Measurements from ENCODE around the gene OR11A1. TPM values are rescaled to one million over a fixed set of nuclear protein-coding genes. Genes with fewer than 3 reads are reported as not detected.

The OR11A1 gene
- polyA plus RNA-seq, 3 donors from 2014 or later: not detected

DNA sequence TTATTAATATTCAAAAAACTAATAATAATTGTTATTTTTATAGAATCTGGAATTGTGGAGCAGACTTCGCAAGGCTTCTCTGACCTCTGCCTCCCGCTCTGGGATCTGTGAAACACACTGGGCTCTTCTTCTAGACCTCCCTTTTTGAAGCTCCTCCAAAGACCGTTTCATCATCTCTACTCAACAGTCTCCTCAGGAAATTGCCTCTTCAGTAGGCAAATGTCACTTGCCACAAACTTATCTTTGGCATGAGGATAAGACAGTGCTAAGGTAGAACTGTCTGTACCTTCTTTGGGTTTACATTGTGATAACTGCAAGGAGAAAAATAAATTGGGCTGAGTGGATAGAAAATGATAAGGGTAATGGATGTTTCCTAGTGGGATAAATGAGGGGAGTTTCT, 33.2 kb upstream of the OR11A1 start:
- no peak for DNase-seq
- Mint-ChIP-seq H3K27me3 (ENCODE audit: low read depth in 3 of 3) (peaks cover 5 to 10% (median 5%) of the 10 kb centered on the region in 3 donors), H3K36me3 (no peaks in the 10 kb centered on the region), H3K9me3 (no peaks in the 10 kb centered on the region), H3K4me1 (no peaks in the 10 kb centered on the region), H3K27ac (no peak overlapping the region), H3K4me3 (no peak overlapping the region)

DNA sequence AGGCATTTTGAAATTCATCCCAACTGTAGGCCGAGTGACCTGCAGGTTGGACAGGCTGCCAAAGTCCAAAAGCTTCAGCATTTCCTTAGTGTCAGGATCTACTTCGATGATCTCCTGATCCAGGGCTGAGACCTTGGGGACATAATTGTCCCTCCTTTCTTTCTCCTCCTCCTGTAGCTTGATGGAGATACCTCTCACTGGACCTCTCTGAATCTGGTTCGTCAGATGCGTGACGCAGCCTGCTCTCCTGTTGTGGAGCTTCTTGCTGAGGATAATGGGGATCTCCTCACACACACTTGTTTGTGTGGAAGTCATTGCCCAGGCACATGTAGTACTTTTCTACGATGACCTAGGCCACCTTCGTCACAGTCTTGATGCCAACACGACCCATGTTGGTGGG, 32.4 kb upstream of the OR11A1 start:
- peaks cover 5 to 7% (median 5%) of the 10 kb centered on the region in 3 donors for H3K27me3 Mint-ChIP-seq (ENCODE audit: low read depth in 3 of 3)
- H3K4me1 Mint-ChIP-seq: no peaks in the 10 kb centered on the region
- no peak overlapping the region for H3K27ac Mint-ChIP-seq
- no peak for DNase-seq
- no peaks in the 10 kb centered on the region for H3K9me3 Mint-ChIP-seq
- no peak overlapping the region for H3K4me3 Mint-ChIP-seq
- no peaks in the 10 kb centered on the region for H3K36me3 Mint-ChIP-seq

DNA sequence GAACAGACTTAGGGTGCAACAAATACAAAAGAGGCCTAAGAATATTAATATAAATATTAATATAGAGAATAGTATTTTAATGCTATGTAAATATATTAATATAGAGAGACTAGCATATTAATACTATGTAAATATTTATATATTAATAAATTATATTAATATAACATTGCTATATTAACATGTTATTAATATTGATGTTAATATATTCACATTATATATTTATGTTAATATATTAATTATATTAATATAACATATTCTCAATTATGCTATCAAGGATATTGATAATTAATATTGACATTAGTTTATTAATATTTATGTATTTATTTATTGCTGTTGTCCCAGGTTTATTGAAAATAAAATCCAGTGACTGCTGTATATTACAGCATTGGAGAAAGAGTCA, 32.0 kb upstream of the OR11A1 start:
- Mint-ChIP-seq H3K27me3 (ENCODE audit: low read depth in 3 of 3) (peaks cover 5 to 7% (median 5%) of the 10 kb centered on the region in 3 donors), H3K27ac (no peak overlapping the region), H3K9me3 (no peaks in the 10 kb centered on the region), H3K4me1 (no peaks in the 10 kb centered on the region), H3K36me3 (no peaks in the 10 kb centered on the region), H3K4me3 (no peak overlapping the region)
- DNase-seq: no peak

DNA sequence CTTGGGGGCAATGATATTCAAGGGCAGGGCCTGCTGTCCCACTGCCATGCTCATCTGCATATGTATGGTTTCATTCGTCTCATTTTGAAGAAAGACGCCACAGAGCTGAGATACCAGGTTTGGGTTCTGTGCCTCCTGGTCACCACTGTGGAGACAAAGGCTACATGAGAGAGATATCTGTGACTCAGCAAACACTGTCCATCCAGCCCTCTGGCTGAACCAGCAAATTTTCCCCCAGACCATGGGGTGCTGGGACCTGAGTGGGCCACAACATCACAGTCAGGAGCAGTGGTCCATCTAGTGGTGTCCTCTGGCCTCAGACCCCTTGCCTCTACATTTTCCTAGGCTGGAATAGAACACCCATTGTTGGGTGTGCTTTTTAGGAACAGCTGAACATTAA, 30.8 kb upstream of the OR11A1 start, which contains the start of gene MAS1L:
MAS1L (minus strand) TSS at position 297 of the 400 bp plus-strand sequence; CDS start at position 243, 54 bp downstream.
- no peak within 1 kb of the TSS for H3K27ac Mint-ChIP-seq
- no peaks in the 10 kb centered on the region for H3K36me3 Mint-ChIP-seq
- H3K4me3 Mint-ChIP-seq: no peak within 1 kb of the TSS
- DNase-seq: no peak
- peaks cover 5% of the 10 kb centered on the region in 3 donors for H3K27me3 Mint-ChIP-seq (ENCODE audit: low read depth in 3 of 3)
- H3K4me1 Mint-ChIP-seq: no peaks in the 10 kb centered on the region
- H3K9me3 Mint-ChIP-seq: peaks cover 0 to 1% (median 0%) of the 10 kb centered on the region in 6 donors

GRCh38 chr6:29487131-29487530, 30.3 kb upstream of the OR11A1 start:
- Mint-ChIP-seq H3K4me3 (no peak overlapping the region), H3K27ac (no peak overlapping the region), H3K27me3 (ENCODE audit: low read depth in 3 of 3) (peaks cover 4 to 9% (median 5%) of the 10 kb centered on the region in 3 donors), H3K4me1 (no peaks in the 10 kb centered on the region), H3K9me3 (peaks cover 0 to 3% (median 0%) of the 10 kb centered on the region in 6 donors), H3K36me3 (no peaks in the 10 kb centered on the region)
- DNase-seq: no peak

GRCh38 chr6:29486577-29486976, 29.7 kb upstream of the OR11A1 start:
- DNase-seq: no peak
- H3K27me3 Mint-ChIP-seq (ENCODE audit: low read depth in 3 of 3): peaks cover 4 to 14% (median 5%) of the 10 kb centered on the region in 3 donors
- no peak overlapping the region for H3K4me3 Mint-ChIP-seq
- no peaks in the 10 kb centered on the region for H3K36me3 Mint-ChIP-seq
- H3K27ac Mint-ChIP-seq: no peak overlapping the region
- peaks cover 0 to 3% (median 0%) of the 10 kb centered on the region in 6 donors for H3K9me3 Mint-ChIP-seq
- no peaks in the 10 kb centered on the region for H3K4me1 Mint-ChIP-seq

- DNase-seq: no peak
- no peak overlapping the region for H3K27ac Mint-ChIP-seq
- no peaks in the 10 kb centered on the region for H3K4me1 Mint-ChIP-seq
- no peaks in the 10 kb centered on the region for H3K36me3 Mint-ChIP-seq
- peaks cover 0 to 3% (median 0%) of the 10 kb centered on the region in 6 donors for H3K9me3 Mint-ChIP-seq
- H3K27me3 Mint-ChIP-seq (ENCODE audit: low read depth in 3 of 3): peaks cover 3 to 22% (median 5%) of the 10 kb centered on the region in 3 donors
- no peak overlapping the region for H3K4me3 Mint-ChIP-seq
Observed at GRCh38 chr6:29483735-29484134, 26.9 kb upstream of the OR11A1 start.

GRCh38 chr6:29483186-29483585, 26.3 kb upstream of the OR11A1 start:
- H3K4me1 Mint-ChIP-seq: no peaks in the 10 kb centered on the region
- no peak overlapping the region for H3K27ac Mint-ChIP-seq
- peaks cover 3 to 22% (median 6%) of the 10 kb centered on the region in 3 donors for H3K27me3 Mint-ChIP-seq (ENCODE audit: low read depth in 3 of 3)
- no peak for DNase-seq
- H3K36me3 Mint-ChIP-seq: no peaks in the 10 kb centered on the region
- no peak overlapping the region for H3K4me3 Mint-ChIP-seq
- H3K9me3 Mint-ChIP-seq: peaks cover 0 to 3% (median 0%) of the 10 kb centered on the region in 6 donors

DNA sequence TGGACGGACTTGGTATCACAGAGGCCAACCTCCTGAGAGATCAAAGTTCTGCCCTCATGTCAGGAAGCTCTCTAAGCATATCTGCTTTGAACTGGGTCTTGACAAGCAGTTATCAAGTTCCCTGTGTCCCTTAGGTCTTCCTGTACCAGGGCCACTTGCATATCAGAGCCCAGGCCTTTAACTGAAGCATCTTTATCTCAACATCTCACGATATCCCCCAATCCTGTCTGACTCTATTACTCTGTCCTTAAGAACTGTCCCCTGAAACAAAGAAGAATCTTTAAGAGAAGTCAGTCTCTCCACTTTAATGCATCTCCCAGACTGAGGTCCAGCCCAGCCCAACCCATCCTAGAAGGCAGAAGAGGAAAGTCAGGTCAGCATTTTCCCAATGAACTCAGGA, 22.7 kb upstream of the OR11A1 start:
- Mint-ChIP-seq H3K9me3 (peaks cover 0 to 3% (median 0%) of the 10 kb centered on the region in 6 donors), H3K4me3 (no peak overlapping the region), H3K27me3 (ENCODE audit: low read depth in 3 of 3) (peaks cover 0 to 19% (median 2%) of the 10 kb centered on the region in 3 donors), H3K36me3 (no peaks in the 10 kb centered on the region), H3K4me1 (no peaks in the 10 kb centered on the region), H3K27ac (no peak overlapping the region)
- DNase-seq: no peak

DNA sequence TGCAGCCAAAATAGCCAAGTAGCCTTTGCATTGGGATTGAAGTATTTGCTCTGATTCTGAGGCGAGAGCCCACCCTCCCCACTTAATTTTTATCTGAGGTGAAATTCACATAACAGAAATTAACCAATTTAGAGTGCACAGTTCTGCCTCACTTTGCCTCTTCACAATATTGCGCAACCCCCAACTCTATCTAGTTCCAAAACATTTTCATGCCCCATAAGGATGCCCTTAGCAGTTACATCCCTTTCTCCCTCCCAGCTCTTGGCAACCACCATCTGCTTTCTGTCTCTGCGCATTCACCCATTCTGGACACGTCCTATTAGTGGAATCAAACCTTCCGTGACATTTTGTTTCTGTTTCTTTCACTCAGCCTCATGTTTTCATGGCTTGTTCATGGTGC, 21.9 kb upstream of the OR11A1 start:
- peaks cover 0 to 3% (median 0%) of the 10 kb centered on the region in 6 donors for H3K9me3 Mint-ChIP-seq
- no peak for DNase-seq
- H3K36me3 Mint-ChIP-seq: no peaks in the 10 kb centered on the region
- no peaks in the 10 kb centered on the region for H3K4me1 Mint-ChIP-seq
- peaks cover 0 to 19% (median 2%) of the 10 kb centered on the region in 3 donors for H3K27me3 Mint-ChIP-seq (ENCODE audit: low read depth in 3 of 3)
- H3K27ac Mint-ChIP-seq: no peak overlapping the region
- H3K4me3 Mint-ChIP-seq: no peak overlapping the region

DNA sequence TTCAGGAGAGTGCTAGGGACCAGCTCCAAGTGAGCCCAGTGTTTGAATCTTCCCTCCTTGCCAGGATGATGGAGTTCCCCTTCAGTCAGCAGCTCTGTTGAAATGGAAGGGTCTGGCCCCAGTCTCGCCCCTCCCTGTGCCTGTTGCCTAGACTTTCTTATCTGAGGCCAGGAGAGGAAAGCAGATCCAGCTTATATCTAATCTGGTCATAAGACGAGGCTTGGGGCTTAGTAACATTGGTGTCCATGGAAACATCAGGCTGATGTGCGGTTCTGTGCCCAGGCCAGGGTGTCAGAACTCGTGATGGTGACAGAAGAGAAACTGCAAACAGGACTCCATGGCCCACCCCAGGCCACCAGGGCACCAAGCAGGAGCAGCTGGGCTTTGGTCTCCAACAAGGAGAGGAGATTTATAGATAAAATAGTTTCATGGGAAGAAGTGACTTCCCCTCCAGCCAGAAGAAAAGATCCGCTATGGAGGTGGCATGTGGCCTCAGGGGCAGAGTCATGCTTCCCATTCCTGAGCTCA, 21.1 kb upstream of the OR11A1 start:
- Mint-ChIP-seq H3K27ac (no peak overlapping the region), H3K36me3 (no peaks in the 10 kb centered on the region), H3K4me3 (no peak overlapping the region), H3K9me3 (peaks cover 0 to 3% (median 0%) of the 10 kb centered on the region in 6 donors), H3K27me3 (ENCODE audit: low read depth in 3 of 3) (peaks cover 0 to 19% (median 2%) of the 10 kb centered on the region in 3 donors), H3K4me1 (no peaks in the 10 kb centered on the region)
- DNase-seq: no peak

DNA sequence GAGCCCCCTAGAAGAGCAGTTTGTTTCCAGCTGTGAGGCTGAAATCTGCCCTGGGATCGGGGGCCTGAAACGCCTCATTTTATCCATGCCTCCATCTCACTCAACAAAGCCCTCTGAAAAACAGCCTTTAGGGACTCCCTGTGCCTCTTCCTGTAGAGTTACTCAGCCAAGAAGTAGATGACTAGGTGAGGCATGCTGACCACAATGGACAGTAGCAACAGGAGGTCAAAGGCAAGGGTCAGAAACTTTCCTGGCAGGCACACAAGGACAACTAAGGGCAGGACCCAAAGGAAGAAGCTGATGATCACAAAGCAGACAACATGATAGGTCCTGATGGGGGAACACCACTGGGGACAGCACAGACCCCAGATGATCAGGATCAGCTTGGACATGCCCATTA, 18.1 kb upstream of the OR11A1 start:
- H3K36me3 Mint-ChIP-seq: no peaks in the 10 kb centered on the region
- no peak overlapping the region for H3K27ac Mint-ChIP-seq
- no peaks in the 10 kb centered on the region for H3K4me1 Mint-ChIP-seq
- H3K27me3 Mint-ChIP-seq (ENCODE audit: low read depth in 3 of 3): peaks cover under 1 to 2% (median 1%) of the 10 kb centered on the region in 3 donors
- peaks cover 0 to 3% (median 0%) of the 10 kb centered on the region in 6 donors for H3K9me3 Mint-ChIP-seq
- no peak for DNase-seq
- H3K4me3 Mint-ChIP-seq: no peak overlapping the region

- H3K27me3 Mint-ChIP-seq (ENCODE audit: low read depth in 3 of 3): peaks cover 0 to 7% (median 2%) of the 10 kb centered on the region in 3 donors
- H3K4me1 Mint-ChIP-seq: no peaks in the 10 kb centered on the region
- H3K36me3 Mint-ChIP-seq: no peaks in the 10 kb centered on the region
- no peaks in the 10 kb centered on the region for H3K9me3 Mint-ChIP-seq
- DNase-seq: no peak
- no peak overlapping the region for H3K27ac Mint-ChIP-seq
- H3K4me3 Mint-ChIP-seq: no peak overlapping the region
Observed at GRCh38 chr6:29466241-29466640, 9.4 kb upstream of the OR11A1 start.

DNA sequence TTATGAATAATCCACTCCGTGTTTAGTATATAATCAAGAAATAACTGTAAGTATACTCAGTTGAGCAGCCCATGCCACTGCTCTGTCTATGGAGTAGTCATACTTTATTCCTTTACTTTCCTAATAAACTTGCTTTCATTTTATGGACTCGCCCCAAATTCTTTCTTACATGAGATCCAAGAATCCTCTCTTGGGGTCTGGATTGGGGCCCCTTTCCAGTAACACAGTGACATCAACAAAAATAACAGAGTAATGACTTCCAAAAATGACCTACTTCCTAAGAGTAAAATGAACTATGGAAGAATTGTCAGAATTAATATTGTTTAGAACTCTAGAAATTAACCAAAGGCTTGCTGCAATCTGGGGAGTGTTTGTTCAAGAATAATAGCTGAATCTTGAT, 8.9 kb upstream of the OR11A1 start:
- H3K4me1 Mint-ChIP-seq: no peaks in the 10 kb centered on the region
- no peaks in the 10 kb centered on the region for H3K36me3 Mint-ChIP-seq
- DNase-seq: no peak
- H3K27ac Mint-ChIP-seq: no peak overlapping the region
- no peak overlapping the region for H3K4me3 Mint-ChIP-seq
- H3K27me3 Mint-ChIP-seq (ENCODE audit: low read depth in 3 of 3): peaks cover 0 to 7% (median 2%) of the 10 kb centered on the region in 3 donors
- H3K9me3 Mint-ChIP-seq: no peaks in the 10 kb centered on the region

GRCh38 chr6:29465279-29465678, 8.4 kb upstream of the OR11A1 start:
- Mint-ChIP-seq H3K27me3 (ENCODE audit: low read depth in 3 of 3) (peaks cover 0 to 7% (median 2%) of the 10 kb centered on the region in 3 donors), H3K4me1 (no peaks in the 10 kb centered on the region), H3K27ac (no peak overlapping the region), H3K9me3 (no peaks in the 10 kb centered on the region), H3K4me3 (no peak overlapping the region), H3K36me3 (no peaks in the 10 kb centered on the region)
- DNase-seq: no peak

All from immature natural killer cell (primary cell).